ENCODE data around the gene COL1A2.

GRCh38 chr7:94471604-94472003 is 76.9 kb downstream of the COL1A2 start:
- no peak for TF ChIP-seq ATF3 (CRISPR knock-in tag; conservative IDR thresholded peaks at IDR 0.05)
- no peak for TF ChIP-seq CTCF (IDR thresholded peaks at IDR 0.05)
- no peak for TF ChIP-seq FOXP4 (CRISPR knock-in tag; IDR thresholded peaks at IDR 0.05)
- no peak for TF ChIP-seq MXD4 (CRISPR knock-in tag; IDR thresholded peaks at IDR 0.05; ENCODE audit: borderline replicate concordance)
- TF ChIP-seq USF2 (CRISPR knock-in tag; IDR thresholded peaks at IDR 0.05): no peak
- no peak for TF ChIP-seq FOXP1 (CRISPR knock-in tag; IDR thresholded peaks at IDR 0.05; ENCODE audit: borderline replicate concordance)
- TF ChIP-seq MAX (CRISPR knock-in tag; IDR thresholded peaks at IDR 0.05): no peak
- TF ChIP-seq USF1 (CRISPR knock-in tag; IDR thresholded peaks at IDR 0.05): no peak
- no peak for TF ChIP-seq SMAD4 (CRISPR knock-in tag; IDR thresholded peaks at IDR 0.05)
- TF ChIP-seq NFYB (CRISPR knock-in tag; conservative IDR thresholded peaks at IDR 0.05; ENCODE audit: low read depth): no peak
- no peak for TF ChIP-seq CREM (CRISPR knock-in tag; IDR thresholded peaks at IDR 0.05)
- TF ChIP-seq ELF4 (CRISPR knock-in tag; IDR thresholded peaks at IDR 0.05; ENCODE audit: low read depth): no peak

Measured in WTC11 (cell line).